Measurements from ENCODE around the gene AQP2.

DNA sequence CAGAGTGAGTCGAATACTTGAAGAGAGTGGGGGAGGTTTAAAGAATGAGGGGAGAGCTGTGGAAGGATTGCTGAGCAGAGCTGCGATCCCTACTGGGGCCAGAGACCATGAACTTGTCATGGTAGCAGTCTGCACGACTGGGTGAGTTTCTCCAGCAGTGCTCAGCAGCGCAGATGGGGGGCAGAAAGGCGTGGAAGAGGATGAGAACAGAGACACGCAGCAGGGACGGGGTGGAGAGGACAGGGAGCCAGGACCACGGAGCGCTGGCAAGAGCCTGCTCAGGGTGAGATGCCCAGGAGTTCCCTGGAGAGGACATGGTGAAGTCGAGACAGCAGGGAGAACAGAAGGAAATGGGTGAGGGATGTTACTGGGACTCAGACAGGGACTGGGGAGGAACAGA, 20.1 kb downstream of the AQP2 start:
- TF ChIP-seq, protein P1, sequence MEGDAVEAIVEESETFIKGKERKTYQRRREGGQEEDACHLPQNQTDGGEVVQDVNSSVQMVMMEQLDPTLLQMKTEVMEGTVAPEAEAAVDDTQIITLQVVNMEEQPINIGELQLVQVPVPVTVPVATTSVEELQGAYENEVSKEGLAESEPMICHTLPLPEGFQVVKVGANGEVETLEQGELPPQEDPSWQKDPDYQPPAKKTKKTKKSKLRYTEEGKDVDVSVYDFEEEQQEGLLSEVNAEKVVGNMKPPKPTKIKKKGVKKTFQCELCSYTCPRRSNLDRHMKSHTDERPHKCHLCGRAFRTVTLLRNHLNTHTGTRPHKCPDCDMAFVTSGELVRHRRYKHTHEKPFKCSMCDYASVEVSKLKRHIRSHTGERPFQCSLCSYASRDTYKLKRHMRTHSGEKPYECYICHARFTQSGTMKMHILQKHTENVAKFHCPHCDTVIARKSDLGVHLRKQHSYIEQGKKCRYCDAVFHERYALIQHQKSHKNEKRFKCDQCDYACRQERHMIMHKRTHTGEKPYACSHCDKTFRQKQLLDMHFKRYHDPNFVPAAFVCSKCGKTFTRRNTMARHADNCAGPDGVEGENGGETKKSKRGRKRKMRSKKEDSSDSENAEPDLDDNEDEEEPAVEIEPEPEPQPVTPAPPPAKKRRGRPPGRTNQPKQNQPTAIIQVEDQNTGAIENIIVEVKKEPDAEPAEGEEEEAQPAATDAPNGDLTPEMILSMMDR (IDR thresholded peaks at IDR 0.05; ENCODE audit: low read length): no peak
- TF ChIP-seq EZH2 (IDR thresholded peaks at IDR 0.05; ENCODE audit: borderline replicate concordance, low read length): no peak

Data from OCI-LY1 (cell line).